PC-3 (cell line): Measurements from ENCODE around the gene SCN1B.

Experiments
- EZH2 ChIP-seq: fragments of 300-600 bp; sonication (generic); IDR thresholded peaks from one replicate; pipeline ENCODE4 v1.6.1; 2017; ENCODE audit warnings: antibody characterized with exemption, mild to moderate bottlenecking, low read length; ENCODE audit not compliant: unreplicated experiment
- TF ChIP-seq, protein P1 (sequence below): fragments of 300-600 bp; sonication (generic); conservative IDR thresholded peaks from 2 replicates; pipeline ENCODE4 v1.5.1; 2017; ENCODE audit warnings: antibody characterized with exemption, low read depth, mild to moderate bottlenecking, low read length

DNA sequence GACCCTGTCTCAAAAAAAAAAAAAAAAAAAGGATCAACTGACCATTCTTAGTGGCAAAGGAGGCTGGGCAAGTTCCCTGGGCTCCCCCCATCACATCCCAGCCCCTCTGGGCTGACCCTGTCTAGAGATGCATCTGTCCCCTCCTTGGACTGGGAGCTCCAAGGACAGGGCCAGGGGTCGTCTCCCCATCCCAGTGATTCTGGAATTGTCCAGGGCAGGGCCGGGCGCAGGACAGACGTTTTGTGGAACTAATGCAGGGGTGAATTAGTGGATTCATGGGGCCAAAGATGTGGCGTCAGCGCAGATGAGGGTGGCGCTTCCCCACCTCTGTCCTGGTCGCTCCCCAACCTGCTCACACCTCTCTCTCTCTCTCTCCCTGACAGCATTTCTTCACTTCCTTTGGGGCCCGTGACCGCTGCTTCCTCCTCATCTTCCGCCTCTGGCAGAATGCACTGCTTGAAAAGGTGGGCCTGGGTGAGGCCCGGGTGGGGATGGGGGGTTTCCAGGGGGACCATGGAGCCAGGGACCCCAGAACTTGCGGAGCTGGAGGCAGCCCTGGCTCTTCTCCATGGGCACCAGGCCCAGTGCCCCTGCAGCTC is 19.1 kb upstream of the SCN1B start:
- TF ChIP-seq, protein P1, sequence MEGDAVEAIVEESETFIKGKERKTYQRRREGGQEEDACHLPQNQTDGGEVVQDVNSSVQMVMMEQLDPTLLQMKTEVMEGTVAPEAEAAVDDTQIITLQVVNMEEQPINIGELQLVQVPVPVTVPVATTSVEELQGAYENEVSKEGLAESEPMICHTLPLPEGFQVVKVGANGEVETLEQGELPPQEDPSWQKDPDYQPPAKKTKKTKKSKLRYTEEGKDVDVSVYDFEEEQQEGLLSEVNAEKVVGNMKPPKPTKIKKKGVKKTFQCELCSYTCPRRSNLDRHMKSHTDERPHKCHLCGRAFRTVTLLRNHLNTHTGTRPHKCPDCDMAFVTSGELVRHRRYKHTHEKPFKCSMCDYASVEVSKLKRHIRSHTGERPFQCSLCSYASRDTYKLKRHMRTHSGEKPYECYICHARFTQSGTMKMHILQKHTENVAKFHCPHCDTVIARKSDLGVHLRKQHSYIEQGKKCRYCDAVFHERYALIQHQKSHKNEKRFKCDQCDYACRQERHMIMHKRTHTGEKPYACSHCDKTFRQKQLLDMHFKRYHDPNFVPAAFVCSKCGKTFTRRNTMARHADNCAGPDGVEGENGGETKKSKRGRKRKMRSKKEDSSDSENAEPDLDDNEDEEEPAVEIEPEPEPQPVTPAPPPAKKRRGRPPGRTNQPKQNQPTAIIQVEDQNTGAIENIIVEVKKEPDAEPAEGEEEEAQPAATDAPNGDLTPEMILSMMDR = no peak
- no peak for TF ChIP-seq EZH2
